GM19025 (cell line): ENCODE results near the gene ABLIM3.

Source experiments
- ATAC-seq: cut with Tn5 transposase; IDR thresholded peaks from one replicate; pipeline ENCODE4 v1.9.1; 2021; ENCODE audit warnings: mild to moderate bottlenecking, low read depth, moderate library complexity; ENCODE audit not compliant: unreplicated experiment

Gene ABLIM3

DNA sequence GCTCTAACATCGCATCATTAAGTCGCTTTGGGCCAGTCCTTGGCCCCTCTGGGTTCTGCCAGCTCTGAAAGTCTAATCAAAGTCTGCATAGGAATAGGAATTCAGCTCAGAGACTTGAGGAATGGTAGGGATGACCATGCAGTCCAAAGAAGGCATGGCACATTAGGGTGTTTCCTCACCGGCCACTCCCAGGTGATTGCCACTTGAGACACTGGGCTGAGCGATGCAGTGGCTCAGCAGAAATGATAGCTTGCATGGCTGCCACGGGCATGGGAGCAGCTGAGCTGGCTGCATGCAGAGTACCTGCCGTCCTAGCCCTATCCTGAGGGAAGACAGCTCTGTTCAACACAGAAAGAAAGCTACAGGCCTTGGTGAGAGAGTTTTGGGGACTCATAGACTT, 159.1 kb downstream of the ABLIM3 start:
- no peak for ATAC-seq

GRCh38 chr5:149301049-149301743, 159.9 kb downstream of the ABLIM3 start:
- ATAC-seq = no peak

DNA sequence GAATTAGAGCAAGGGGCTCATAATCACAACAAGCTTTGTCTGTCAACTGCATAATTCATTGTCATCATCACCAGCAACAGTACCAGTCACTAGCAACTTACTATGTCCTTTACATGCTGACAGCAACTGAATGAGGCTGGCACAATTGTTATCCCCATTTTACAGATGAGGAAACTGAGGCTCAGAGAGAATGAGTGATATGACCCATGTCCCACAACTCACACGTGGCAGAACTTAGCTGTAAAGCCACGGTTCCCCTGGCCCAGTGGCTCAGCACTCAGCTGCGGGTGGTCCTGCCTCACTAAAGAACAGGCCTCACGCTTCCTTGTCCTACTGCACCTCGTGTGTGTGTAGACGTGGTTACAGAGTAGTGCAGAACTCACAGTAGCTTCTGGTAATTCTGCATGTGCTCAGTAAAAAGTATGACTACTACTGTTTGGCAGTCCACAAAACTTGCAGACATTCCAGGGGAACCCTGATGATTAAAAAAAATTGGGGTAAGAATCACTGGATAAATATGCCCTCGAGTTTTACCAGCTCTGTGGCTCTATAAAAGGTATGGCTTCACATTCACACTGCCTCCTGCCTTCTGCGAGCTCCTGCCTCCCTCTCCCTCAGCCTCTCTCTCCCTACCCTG, 160.6 kb downstream of the ABLIM3 start:
- ATAC-seq = no peak

- ATAC-seq = no peak
Measured at GRCh38 chr5:149302641-149303040, 161.3 kb downstream of the ABLIM3 start.

DNA sequence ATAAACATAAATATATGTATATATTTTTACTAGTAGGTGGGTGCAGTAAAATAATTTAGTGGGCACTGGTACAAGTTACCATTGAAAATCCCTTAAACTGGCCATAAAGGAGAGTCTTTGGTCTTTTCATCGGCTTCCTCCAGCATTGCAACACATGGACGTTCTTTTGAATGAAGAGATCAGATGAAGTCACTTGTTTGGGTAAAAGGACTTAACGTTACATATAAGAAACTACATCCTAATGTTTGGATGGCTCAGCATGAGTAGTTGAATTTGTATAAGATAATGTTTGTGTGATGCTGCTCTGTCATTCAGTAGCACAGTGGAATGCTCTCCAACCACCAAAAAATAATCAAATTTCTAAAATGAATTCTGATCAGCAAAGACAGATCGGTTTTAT, 161.9 kb downstream of the ABLIM3 start:
- ATAC-seq = no peak

- no peak for ATAC-seq
Measured at GRCh38 chr5:149304195-149305078, 163.1 kb downstream of the ABLIM3 start.

GRCh38 chr5:149309354-149309753, 168.1 kb downstream of the ABLIM3 start:
- ATAC-seq = no peak
